Suprapubic skin (tissue), 4 donors: Measurements from ENCODE around the gene ZDHHC17. TPM values are rescaled to one million over a fixed set of nuclear protein-coding genes. Genes with fewer than 3 reads are reported as not detected.
"Not testable (repeated sequence)": the region's sequence is repeated elsewhere in the genome, so short reads cannot be mapped to it uniquely, and the experiment has no call there.

Source experiments
- DNase-seq, 2 donors: peaks; one replicate each; pipeline ENCODE4 v3.0.0-alpha.2; 2019; ENCODE audit warnings: low spot score in 2 of 2
- H3K27ac ChIP-seq: fragments of 200-600 bp; sonication (generic); one replicate; pipeline ENCODE4 v1.5.1; 2019
- H3K27me3 ChIP-seq: fragments of 200-600 bp; sonication (generic); one replicate; pipeline ENCODE4 v1.5.1; 2019
- H3K36me3 ChIP-seq: fragments of 200-600 bp; sonication (generic); one replicate; pipeline ENCODE4 v1.5.1; 2019
- H3K4me1 ChIP-seq: fragments of 200-600 bp; sonication (generic); one replicate; pipeline ENCODE4 v1.5.1; 2019
- H3K4me3 ChIP-seq: fragments of 200-600 bp; sonication (generic); one replicate; pipeline ENCODE4 v1.5.1; 2019; ENCODE audit warnings: mild to moderate bottlenecking
- H3K9me3 ChIP-seq: fragments of 200-600 bp; sonication (generic); one replicate; pipeline ENCODE4 v1.5.1; 2019
- EP300 ChIP-seq: sonication (generic); formaldehyde crosslinking; IDR thresholded peaks from one replicate; pipeline ENCODE4 v1.6.1; 2017; ENCODE audit warnings: antibody characterized with exemption
- POLR2A ChIP-seq, 2 donors: fragments of 450-650 bp; IDR thresholded peaks; one replicate each; pipeline ENCODE4 v1.6.1; 2017; ENCODE audit warnings: antibody characterized with exemption in 2 of 2, mild to moderate bottlenecking in 2 of 2, moderate library complexity in 2 of 2
- POLR2AphosphoS5 ChIP-seq, 3 donors: sonication (generic); formaldehyde crosslinking; IDR thresholded peaks; one replicate each; pipeline ENCODE4 v1.6.1; 2017; ENCODE audit warnings: antibody characterized with exemption in 3 of 3
- WGBS: methylation state at CpG from one replicate; pipeline ENCODE4 v1.1.5; 2018; 5-methylcytosine and 5-hydroxymethylcytosine counted together
- total RNA-seq, 4 donors: library from RNA; depleted of rRNA; stranded (reverse); fragments of >200 nt; gene quantifications; one replicate each; pipeline ENCODE4 v1.1.0, GENCODE V29; 2016
- TF ChIP-seq, protein P1 (sequence below), 2 donors: fragments of 200-600 bp in 1 of 2; fragments of 450-650 bp in 1 of 2; sonication (generic) in 1 of 2; IDR thresholded peaks; one replicate each; pipeline ENCODE4 v1.5.1; 2016 to 2019; ENCODE audit warnings: antibody characterized with exemption in 2 of 2, mild to moderate bottlenecking in 1 of 2, moderate library complexity in 1 of 2

The ZDHHC17 gene
- total RNA-seq, 4 donors from 2014 or later: 10.5 to 54.8 (median 19.9) TPM

DNA sequence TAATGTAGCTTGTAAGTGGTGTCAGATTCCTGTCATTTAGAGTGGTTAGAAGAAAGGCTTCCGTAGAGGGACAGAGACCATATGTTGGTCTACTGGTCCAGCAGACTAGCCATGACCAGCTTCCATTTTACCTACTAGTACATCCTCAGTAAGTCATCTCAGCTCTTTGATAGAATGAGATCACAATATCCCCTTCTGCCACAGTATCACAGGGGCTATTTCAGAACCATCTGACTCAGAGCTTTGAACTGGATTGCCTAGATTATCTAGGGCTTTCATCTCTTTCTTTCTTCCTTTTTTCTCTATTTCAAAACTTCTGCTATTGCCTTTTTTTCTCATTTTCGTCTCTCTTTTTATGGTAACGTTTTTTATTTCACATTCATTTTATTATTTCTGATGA lies 4.7 kb downstream of the ZDHHC17 start:
- Histone ChIP-seq H3K4me1 (peaks cover 17% of the 10 kb centered on the region), H3K4me3 (no peak overlapping the region), H3K36me3 (no peaks in the 10 kb centered on the region), H3K9me3 (no peaks in the 10 kb centered on the region), H3K27me3 (no peaks in the 10 kb centered on the region), H3K27ac (no peak overlapping the region)
- DNase-seq: no peak
- TF ChIP-seq EP300 (no peak), POLR2A (IDR thresholded peaks at IDR 0.05) (no peak), POLR2AphosphoS5 (IDR thresholded peaks at IDR 0.05) (no peak)
- TF ChIP-seq, protein P1, sequence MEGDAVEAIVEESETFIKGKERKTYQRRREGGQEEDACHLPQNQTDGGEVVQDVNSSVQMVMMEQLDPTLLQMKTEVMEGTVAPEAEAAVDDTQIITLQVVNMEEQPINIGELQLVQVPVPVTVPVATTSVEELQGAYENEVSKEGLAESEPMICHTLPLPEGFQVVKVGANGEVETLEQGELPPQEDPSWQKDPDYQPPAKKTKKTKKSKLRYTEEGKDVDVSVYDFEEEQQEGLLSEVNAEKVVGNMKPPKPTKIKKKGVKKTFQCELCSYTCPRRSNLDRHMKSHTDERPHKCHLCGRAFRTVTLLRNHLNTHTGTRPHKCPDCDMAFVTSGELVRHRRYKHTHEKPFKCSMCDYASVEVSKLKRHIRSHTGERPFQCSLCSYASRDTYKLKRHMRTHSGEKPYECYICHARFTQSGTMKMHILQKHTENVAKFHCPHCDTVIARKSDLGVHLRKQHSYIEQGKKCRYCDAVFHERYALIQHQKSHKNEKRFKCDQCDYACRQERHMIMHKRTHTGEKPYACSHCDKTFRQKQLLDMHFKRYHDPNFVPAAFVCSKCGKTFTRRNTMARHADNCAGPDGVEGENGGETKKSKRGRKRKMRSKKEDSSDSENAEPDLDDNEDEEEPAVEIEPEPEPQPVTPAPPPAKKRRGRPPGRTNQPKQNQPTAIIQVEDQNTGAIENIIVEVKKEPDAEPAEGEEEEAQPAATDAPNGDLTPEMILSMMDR (IDR thresholded peaks at IDR 0.05): no peak
- WGBS: 70% methylated on average over 3 of the region's 3 CpGs

DNA sequence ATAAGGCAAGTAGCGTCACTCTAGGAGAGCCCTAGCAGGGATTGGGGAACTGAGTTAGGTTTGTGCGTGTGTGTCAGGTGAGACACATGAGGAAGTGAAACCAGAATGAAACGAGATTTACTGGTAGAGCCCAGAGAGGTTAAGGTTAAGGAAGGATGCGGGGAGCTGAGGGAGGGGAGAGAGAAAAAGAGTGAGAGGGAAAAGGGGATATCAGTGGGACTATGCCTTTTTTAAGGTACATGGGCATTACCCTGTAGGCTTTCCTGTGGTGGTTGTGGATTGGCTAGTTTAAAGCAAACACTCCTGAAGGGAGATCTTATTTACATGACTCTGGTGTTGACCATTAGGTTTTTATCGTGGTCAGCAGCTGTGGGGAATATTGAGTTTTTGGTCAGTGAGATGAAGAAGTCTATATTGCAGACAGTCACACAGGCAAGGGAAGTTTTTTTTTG lies 13.9 kb downstream of the ZDHHC17 start:
- H3K27me3 ChIP-seq: no peaks in the 10 kb centered on the region
- H3K4me3 ChIP-seq: no peak overlapping the region
- no peaks in the 10 kb centered on the region for H3K36me3 ChIP-seq
- H3K9me3 ChIP-seq: no peaks in the 10 kb centered on the region
- no peak for DNase-seq
- no peak for TF ChIP-seq POLR2A (IDR thresholded peaks at IDR 0.05)
- no peak for TF ChIP-seq POLR2AphosphoS5 (IDR thresholded peaks at IDR 0.05)
- TF ChIP-seq, protein P1 (IDR thresholded peaks at IDR 0.05): no peak
- TF ChIP-seq EP300: no peak
- peaks cover 7% of the 10 kb centered on the region for H3K4me1 ChIP-seq
- WGBS: 81% methylated on average over 5 of the region's 5 CpGs
- H3K27ac ChIP-seq: no peak overlapping the region

DNA sequence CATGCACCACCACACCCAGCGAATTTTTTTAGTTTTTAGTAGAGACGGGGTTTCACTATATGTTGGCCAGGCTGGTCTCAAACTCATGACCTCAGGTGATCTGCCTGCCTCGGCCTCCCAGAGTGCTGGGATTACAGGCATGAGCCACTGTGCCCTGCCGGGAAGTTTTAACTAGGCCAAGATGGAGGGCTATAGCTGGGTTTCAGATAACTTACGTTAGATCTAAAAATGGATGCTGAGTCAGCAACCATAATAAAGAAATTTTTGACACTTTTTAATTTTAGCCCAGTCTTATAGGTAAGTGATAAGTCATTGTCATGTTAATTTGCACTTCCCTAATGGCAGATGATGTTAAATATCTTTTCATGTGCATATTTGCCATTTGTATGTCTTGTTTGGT lies 14.4 kb downstream of the ZDHHC17 start:
- Histone ChIP-seq H3K36me3 (no peaks in the 10 kb centered on the region), H3K27me3 (no peaks in the 10 kb centered on the region), H3K9me3 (no peaks in the 10 kb centered on the region), H3K4me1 (peaks cover 7% of the 10 kb centered on the region), H3K4me3 (no peak overlapping the region), H3K27ac (no peak overlapping the region)
- WGBS: 74% methylated on average over 5 of the region's 5 CpGs
- no peak for DNase-seq
- TF ChIP-seq, protein P1 (IDR thresholded peaks at IDR 0.05): no peak

DNA sequence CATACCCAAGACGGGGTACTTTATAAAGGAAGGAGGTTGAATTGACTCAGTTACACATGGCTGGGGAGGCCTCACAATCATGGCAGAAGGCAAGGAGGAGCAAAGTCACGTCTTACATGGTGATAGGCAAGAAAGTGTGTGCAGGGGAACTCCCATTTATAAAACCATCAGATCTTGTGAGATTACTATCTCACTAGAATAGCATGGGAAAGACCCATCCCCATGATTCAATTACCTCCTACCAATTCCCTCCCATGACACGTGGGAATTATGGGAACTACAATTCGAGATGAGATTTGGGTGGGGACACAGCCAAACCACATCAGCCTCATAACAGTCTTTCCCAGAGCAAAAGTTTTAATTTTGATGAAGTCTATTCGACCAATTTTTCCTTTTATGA lies 15.4 kb downstream of the ZDHHC17 start:
- H3K36me3 ChIP-seq, H3K4me3 ChIP-seq, H3K27ac ChIP-seq, DNase-seq, H3K27me3 ChIP-seq, H3K9me3 ChIP-seq: not testable (repeated sequence)
- H3K4me1 ChIP-seq: peaks cover 12% of the 10 kb centered on the region
- WGBS: 84% methylated on average over 5 of the region's 5 CpGs

DNA sequence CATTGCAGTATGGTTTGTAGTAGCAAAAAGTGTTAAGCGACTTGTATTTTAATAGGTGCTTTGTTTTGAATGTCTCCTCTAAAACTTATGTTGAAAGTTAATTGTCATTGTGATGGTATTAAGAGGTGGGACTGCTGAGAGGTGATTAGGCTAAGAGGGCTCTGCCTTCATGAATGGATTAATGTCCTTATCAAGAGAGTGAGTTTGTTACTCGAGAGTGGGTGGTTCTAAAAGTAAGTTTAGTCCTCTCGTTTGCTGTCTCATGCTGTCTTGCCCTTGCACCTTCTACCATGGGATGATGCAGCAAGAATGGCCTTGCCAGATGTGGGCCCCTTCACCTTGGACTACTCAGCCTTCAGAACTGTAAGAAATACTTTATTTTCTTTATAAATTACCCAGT lies 17.4 kb downstream of the ZDHHC17 start:
- 87% methylated on average over 3 of the region's 3 CpGs for WGBS

DNA sequence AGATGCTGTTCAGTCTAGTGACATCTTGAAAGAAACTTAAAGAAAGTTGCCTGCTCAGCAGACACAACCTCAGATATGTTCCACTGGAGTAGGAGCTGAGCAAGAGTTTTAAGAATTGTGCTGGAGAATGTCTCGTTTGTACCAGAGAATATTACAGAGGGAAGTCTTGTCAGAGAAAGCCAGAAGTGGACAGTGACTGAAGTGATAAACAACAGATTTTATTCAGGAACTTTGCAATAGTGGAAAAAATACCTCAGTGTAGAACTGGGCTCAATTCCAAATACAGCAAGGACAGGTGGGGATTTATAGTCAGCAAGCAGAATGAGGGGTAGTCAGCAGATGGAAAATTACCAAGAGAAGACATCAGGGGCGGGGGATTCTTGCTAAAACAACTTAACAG lies 18.6 kb downstream of the ZDHHC17 start:
- Histone ChIP-seq H3K4me1 (peaks cover 18% of the 10 kb centered on the region), H3K27me3 (no peaks in the 10 kb centered on the region), H3K9me3 (no peaks in the 10 kb centered on the region), H3K27ac (no peak overlapping the region), H3K36me3 (no peaks in the 10 kb centered on the region), H3K4me3 (no peak overlapping the region)
- no peak for DNase-seq
- TF ChIP-seq, protein P1 (IDR thresholded peaks at IDR 0.05): no peak
- TF ChIP-seq EP300: no peak
- TF ChIP-seq POLR2A (IDR thresholded peaks at IDR 0.05): no peak
- TF ChIP-seq POLR2AphosphoS5 (IDR thresholded peaks at IDR 0.05): no peak
- WGBS: 83% methylated on average over 2 of the region's 2 CpGs

More for the DNA sequence above, 17.4 kb downstream of the ZDHHC17 start:
- TF ChIP-seq EP300: no peak
- no peak for TF ChIP-seq POLR2A (IDR thresholded peaks at IDR 0.05)
- no peak for TF ChIP-seq POLR2AphosphoS5 (IDR thresholded peaks at IDR 0.05)
- TF ChIP-seq, protein P1 (IDR thresholded peaks at IDR 0.05): no peak
- H3K27me3 ChIP-seq: no peaks in the 10 kb centered on the region
- no peak overlapping the region for H3K4me3 ChIP-seq
- H3K9me3 ChIP-seq: no peaks in the 10 kb centered on the region
- H3K27ac ChIP-seq: no peak overlapping the region
- H3K4me1 ChIP-seq: peaks cover 19% of the 10 kb centered on the region
- H3K36me3 ChIP-seq: no peaks in the 10 kb centered on the region
- DNase-seq: no peak
